ENCODE measurements around the gene PNPLA7.

DNA sequence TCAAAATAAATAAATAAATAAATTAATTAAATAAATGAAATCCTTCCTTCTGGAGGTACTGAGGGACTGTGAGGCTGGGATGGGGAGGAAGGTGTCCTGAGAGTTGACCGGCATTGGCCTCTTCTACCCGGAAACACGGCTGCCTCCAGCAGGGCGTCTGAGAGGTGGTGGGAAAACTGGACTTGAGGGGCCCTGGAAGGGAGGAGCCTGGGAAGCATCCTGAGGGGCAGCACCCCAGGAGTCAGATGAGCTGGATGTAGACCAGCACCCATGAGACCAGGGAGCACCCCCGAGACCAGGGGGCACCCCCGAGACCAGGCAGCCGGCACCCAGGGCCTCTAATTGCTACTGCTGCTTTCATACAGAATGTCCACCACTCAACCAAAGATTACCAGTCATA is 82.3 kb downstream of the PNPLA7 start:
- TF ChIP-seq POLR2A (IDR thresholded peaks at IDR 0.05): no peak
- TF ChIP-seq, protein P1, sequence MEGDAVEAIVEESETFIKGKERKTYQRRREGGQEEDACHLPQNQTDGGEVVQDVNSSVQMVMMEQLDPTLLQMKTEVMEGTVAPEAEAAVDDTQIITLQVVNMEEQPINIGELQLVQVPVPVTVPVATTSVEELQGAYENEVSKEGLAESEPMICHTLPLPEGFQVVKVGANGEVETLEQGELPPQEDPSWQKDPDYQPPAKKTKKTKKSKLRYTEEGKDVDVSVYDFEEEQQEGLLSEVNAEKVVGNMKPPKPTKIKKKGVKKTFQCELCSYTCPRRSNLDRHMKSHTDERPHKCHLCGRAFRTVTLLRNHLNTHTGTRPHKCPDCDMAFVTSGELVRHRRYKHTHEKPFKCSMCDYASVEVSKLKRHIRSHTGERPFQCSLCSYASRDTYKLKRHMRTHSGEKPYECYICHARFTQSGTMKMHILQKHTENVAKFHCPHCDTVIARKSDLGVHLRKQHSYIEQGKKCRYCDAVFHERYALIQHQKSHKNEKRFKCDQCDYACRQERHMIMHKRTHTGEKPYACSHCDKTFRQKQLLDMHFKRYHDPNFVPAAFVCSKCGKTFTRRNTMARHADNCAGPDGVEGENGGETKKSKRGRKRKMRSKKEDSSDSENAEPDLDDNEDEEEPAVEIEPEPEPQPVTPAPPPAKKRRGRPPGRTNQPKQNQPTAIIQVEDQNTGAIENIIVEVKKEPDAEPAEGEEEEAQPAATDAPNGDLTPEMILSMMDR (IDR thresholded peaks at IDR 0.05): no peak
- no peak for TF ChIP-seq EP300 (IDR thresholded peaks at IDR 0.05)

All from suprapubic skin (tissue), 3 donors.